H54 (cell line): ENCODE measurements around the gene GPC3.
"Not testable (repeated sequence)": the region's sequence is repeated elsewhere in the genome, so short reads cannot be mapped to it uniquely, and the experiment has no call there.

Source experiments
- DNase-seq: peaks from one replicate; pipeline ENCODE4 v3.0.0; 2011; ENCODE audit warnings: low spot score, mixed read lengths; ENCODE audit not compliant: insufficient read length
- FAIRE-seq: peaks from 3 replicates; lab custom pipeline; 2011; peaks lifted over from hg19 to GRCh38; lab: Jason Lieb, UNC
- POLR2A ChIP-seq: IDR thresholded peaks from 2 replicates; pipeline ENCODE4 v1.6.1; 2011; ENCODE audit warnings: low read depth, mild to moderate bottlenecking, low read length

The GPC3 gene

DNA sequence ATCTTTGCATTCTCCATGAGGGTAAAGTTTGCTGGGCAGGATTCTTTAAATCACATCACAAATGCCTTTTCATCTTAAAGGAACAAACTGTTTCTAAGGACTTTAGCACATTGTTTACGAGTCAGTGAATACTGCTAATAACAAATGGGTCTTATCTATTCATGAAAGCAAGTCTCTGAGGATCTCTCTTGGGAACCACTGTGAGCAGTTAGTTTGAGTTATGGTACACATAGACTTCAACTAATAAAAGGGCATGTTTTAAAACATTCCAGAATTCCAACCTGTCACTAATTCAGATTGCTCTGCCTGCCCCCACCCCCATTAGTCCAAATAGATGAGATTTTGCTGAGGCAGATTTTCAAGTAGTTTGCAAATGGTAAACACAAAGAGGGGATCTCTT is 22.3 kb upstream of the GPC3 start:
- no peak for TF ChIP-seq POLR2A
- DNase-seq (no peak), FAIRE-seq (no peak)

DNA sequence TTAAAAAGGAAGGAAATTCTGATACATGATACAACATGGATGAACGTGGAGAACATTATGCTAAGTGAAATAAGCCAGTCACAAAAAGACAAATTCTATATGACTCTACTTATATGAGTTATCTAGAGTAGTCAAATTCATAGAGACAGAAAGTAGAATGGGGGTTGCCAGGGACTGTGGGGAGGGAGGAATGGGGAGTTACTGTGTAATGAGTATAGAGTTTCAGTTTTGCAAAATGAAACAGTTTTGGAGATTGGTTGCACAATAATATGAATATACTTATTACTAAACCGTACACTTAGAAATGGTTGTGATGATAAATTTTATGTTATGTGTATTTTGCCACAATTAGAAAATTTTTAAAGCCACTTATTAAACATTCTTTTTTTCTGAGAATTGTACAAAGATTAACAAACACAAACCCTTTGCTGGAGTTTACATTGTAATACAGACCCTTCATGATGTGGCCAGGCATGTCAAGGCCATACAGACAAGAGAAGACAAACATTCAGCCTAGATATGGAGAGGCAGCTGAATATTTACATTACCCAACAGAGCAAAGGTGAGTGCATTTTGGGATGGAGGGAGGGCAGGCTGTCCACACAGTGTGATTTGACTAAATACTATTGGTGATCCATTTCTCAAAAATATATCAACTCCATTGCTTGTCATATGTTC is 21.2 kb upstream of the GPC3 start:
- TF ChIP-seq POLR2A, result no peak
- FAIRE-seq (no peak), DNase-seq (no peak)

DNA sequence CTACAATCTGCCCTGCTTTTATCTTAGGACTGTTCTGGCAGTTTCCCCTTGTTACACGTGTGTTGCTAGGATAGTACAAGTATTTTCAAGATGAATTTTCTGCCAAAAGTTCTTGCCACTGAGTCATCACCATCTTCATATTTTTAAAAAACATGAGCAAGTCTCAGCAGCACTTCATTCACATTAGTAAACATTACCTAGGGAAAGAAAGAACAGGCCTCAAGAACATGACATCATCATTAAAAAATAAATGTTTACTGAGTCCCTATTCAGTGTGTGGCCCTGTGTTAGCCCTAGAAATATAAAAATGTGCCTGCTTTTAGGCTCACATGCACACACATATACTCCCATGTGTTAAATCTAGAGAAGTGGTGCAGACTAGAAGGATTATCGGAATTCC is 18.7 kb upstream of the GPC3 start:
- FAIRE-seq, result no peak

DNA sequence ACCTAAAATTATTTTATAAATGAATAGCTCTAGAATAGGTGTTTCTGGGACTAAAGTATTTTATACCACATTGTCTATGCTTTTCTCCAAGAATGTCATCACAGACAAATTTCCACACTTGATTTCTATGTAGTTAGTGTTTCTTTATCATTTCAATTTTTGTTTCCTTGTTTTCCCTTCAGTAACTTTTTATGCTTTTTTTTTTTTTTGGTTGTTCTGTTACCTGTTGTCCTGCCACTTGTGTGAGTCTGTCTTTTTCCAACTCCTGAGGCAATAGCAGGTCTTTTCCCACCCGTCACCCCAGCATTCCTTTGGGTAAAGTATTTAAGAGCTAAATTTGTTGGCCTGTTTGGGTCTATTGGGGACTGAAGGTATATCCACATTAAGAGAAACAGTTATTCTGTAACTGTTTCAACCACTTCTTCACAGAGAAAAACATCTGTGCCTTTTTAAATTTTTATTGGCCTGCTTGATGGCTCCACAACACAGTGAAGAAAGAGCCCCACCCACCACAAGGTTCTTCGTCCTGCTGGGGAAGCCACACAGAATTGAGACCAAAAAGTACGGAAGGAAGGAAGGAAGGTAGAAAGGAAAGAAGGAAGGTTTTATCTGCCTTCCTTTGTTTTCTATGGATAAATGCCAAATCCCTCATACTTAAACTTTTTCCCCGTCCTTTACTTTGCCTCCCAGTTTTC is 17.7 kb upstream of the GPC3 start:
- no peak for DNase-seq
- no peak for TF ChIP-seq POLR2A

More for the DNA sequence above, 18.7 kb upstream of the GPC3 start:
- no peak for TF ChIP-seq POLR2A
- no peak for DNase-seq

DNA sequence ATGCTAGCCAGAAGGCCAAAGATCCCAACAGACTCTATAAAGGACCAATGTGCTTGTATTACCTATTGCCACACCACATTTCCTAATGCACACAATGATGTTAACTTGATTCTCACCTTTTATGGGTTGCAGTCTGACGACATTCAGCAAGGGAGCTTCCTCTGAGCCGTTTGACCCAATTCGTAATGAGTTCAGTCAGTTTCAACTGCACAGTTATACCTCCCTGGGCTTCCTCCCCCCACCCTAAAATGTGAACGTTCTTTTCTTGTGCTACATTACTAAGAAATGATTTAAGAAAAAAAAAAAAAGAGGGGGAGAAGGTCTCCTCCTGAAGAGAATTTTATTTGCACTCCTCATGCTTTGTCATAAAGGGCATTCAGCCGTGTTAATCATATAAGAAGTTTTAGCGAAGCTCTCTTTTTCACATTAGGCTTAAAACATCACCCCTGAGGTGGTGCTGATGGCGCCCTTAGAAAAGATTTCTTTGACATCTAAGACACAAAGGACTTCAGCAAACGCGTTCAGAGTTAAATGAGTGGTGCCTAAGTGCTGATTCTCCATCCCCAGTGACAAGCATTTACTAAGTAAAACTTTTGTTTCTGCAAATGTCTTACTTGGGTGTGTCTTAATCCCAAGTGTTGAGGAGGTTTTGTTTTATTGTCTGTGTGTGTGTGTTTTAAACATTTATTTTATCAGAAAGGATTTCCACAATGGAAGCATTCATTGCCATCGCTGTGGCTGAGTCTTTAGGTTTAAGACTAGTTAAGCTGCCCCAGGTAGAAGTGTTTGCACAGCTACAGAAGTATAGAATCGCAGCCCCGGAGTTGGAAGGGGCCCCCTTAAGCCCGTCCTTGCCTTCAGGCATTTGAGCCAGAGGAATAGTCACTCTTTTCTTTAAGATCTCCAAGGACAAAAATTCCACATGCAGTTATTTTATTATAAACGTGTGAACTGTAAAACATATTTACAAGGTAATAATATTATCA is 15.2 kb upstream of the GPC3 start:
- TF ChIP-seq POLR2A, result no peak
- DNase-seq (no peak), FAIRE-seq (no peak)

More for the DNA sequence above, 17.7 kb upstream of the GPC3 start:
- FAIRE-seq, result no peak

DNA sequence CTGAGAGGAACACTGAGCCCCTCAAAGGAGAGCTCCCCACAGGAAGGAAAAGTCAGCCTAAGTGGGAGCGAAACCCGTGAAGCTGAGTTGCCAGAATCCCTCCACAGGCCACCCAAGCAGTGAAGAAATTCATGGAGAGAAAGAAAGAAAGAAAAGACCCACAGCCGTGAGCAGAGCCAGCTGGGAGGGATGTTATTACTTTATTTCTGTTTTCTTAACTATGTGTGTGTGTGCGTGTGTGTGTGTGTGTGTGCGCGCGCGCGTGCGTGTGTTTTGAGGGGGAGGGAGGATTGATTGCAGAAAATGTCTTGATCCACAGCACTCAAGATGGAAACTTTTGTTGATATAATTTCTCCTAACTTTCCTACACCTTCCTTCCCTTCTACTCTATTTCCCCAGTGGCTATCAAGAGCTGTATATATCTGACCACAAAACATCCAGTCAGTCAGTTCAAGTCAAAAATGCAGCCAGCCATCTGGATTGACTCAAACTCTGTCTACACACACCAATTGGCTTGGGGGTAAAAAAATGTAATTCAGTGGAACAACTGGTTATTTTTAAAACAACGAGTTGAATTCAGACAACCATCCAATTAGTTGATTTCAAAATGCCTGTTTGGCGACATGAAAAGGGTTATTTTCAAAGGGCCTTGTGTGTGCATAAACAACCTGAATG is 13.8 kb upstream of the GPC3 start:
- no peak for TF ChIP-seq POLR2A
- FAIRE-seq (no peak), DNase-seq (no peak)

DNA sequence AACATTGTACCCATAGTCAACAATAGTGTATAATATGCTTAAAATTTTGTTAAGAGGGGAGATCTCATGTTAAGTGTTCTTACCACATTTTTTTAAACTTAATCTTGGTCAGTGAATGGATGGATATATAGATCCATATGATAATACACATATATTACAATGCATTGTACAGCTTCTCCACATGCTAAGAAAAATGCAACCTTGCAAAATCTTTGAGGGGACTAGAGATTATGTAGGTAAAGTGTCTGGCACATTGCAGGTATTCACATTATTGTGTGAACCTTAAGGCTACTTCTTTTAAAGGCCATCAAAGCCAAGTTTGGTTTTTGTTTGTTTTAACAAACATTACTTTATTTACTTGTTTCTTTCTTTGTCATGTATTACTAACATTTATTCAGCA is 10.4 kb upstream of the GPC3 start:
- FAIRE-seq (no peak), DNase-seq (no peak)
- no peak for TF ChIP-seq POLR2A

DNA sequence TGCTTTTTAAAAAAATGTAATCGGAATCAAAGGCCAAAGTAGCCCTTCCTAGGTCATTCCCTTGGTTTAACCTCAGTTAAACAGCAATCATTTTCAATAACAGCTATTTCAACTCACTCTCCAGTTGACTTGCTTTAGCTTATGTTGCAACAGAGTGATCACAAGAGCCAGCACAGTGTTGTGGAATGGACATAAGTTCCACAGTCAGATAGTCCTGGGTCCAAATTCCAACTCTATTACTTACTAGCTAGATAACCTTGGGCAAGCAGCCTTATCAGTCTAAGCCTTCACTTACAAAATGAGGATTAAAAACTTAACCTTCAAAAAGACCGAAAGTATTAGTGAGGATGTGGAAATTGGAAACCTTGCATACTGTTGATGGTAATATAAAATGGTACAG is 9.2 kb upstream of the GPC3 start:
- DNase-seq (no peak), FAIRE-seq (no peak)
- TF ChIP-seq POLR2A, result no peak

DNA sequence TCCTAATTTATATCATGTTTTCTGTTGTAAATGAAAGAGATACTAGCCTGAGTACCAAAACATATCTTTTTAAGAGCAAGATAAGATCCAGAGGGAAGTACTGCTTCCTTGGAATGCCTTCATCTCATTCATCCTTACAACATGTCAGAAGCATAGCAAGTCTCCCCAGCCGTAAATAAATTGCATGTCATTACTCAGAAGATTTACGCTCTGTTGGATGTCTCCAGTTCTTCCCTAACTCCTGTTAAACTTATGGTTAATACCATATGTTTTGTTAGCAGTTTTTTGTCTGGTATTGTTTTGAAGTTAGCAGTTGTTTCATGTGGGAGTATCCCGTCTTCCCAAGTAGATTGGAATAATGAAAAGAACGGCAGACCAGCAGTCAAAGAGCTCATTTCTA is 7.5 kb upstream of the GPC3 start:
- DNase-seq (no peak), FAIRE-seq (no peak)
- TF ChIP-seq POLR2A, result no peak

DNA sequence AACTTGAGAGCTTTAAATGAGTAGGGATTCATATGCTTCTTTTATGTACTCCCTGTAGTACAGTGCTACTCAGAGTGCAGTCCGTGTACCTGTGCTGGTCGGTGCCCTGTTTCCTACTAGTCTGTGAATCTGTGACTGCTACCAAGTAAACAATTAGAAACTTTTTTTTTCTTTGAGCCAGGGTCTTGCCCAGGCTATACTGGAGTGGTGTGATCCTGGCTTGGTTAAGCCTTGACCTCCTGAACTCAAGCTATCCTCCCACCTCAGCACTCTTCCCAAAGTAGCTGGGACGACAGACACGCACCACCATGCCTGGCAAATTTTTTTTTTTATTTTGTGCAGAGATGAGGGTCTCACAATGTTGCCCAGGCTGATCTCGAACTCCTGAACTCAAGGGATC is 6.4 kb upstream of the GPC3 start:
- DNase-seq (no peak), FAIRE-seq (no peak)
- no peak for TF ChIP-seq POLR2A

DNA sequence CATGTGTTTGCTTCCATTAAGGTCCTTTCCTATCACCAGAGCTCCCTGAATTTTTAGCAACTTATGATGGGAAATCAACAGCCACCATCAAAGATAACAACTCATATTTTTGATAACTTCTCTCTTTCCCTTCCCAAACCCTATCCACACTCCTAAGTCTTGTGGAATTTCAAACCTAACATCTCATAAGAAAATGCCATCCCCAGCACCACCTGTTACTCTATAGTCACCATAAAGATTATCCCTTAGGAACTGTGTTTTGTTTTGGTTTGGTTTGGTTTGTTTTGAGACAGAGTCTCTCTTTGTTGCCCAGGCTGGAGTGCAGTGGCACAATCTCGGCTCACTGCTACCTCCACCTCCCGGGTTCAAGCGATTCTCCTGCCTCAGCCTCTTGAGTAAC is 5.7 kb upstream of the GPC3 start:
- FAIRE-seq, DNase-seq: not testable (repeated sequence)

DNA sequence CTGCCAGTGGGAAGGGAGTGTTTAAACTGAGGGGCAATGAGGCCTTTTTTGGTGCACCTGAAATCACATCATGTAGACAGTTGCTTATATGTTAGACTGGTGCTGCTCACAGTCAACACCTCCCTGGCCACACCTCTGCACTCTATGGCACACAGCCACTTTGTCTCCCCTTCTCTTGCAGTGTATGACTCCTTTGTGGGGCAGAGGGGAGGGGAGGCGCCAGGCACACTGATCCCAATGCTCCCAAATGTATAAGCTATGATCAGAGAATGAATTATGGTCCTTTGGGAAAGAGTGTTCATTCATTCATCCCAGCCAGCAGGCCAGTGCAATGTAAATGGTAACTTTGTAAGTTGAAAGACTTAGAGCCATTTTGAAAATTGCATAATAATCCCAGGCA is 4.6 kb upstream of the GPC3 start:
- TF ChIP-seq POLR2A, result no peak
- FAIRE-seq (no peak), DNase-seq (no peak)

DNA sequence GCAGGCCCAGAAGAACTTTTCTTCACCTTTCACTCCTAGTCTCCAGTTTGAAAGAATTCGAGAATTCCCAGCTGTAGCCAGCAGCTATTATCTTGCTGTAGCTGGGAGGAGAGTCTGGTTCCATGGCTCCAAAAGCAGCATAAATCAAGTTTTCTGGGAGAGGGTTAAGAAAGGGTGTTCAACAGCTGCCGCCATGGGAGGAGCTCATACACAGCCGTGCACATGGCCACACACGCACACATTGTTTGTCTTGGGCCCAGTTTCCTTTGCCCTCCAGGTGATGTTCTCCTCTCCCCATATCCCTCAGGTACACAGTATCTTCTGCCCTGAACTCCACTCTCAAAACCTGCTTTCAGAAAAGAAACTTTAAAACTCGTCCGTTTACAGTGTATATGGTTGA is 4.1 kb upstream of the GPC3 start:
- DNase-seq (no peak), FAIRE-seq (no peak)
- TF ChIP-seq POLR2A, result no peak
